Skeletal muscle tissue (tissue), 4 donors: Measurements from ENCODE around the gene PRKCA. TPM values are rescaled to one million over a fixed set of nuclear protein-coding genes. Genes with fewer than 3 reads are reported as not detected.

Experiments used
- H3K27ac ChIP-seq: one replicate; pipeline ENCODE4 v1.7.0; 2013; ENCODE audit warnings: mild to moderate bottlenecking, low read depth, low read length, inconsistent platforms
- H3K27me3 ChIP-seq, 3 donors: one replicate each; pipeline ENCODE4 v1.7.0; 2013; ENCODE audit warnings: low read length in 3 of 3; ENCODE audit not compliant: control insufficient read depth in 3 of 3, insufficient read depth in 3 of 3
- H3K36me3 ChIP-seq, 3 donors: one replicate each; pipeline ENCODE4 v1.7.0; 2013; ENCODE audit warnings: low read length in 3 of 3; ENCODE audit not compliant: control insufficient read depth in 3 of 3, insufficient read depth in 3 of 3
- H3K4me1 ChIP-seq, 3 donors: one replicate each; pipeline ENCODE4 v1.7.0; 2013; ENCODE audit warnings: low read length in 3 of 3, mild to moderate bottlenecking in 3 of 3; ENCODE audit not compliant: control insufficient read depth in 3 of 3, insufficient read depth in 3 of 3
- H3K4me3 ChIP-seq, 3 donors: one replicate each; pipeline ENCODE4 v1.7.0; 2013; ENCODE audit warnings: low read length in 3 of 3
- H3K9ac ChIP-seq, 3 donors: one replicate each; pipeline ENCODE4 v1.7.0; 2013; ENCODE audit warnings: low read length in 3 of 3, mild to moderate bottlenecking in 3 of 3, moderate library complexity in 2 of 3, low read depth in 1 of 3
- H3K9me3 ChIP-seq, 3 donors: one replicate each; pipeline ENCODE4 v1.7.0; 2013; ENCODE audit warnings: low read length in 3 of 3; ENCODE audit not compliant: control insufficient read depth in 3 of 3
- total RNA-seq: library from RNA; depleted of rRNA; stranded (reverse); fragments of >200 nt; gene quantifications from one replicate; pipeline ENCODE4 v1.2.3, GENCODE V29; 2014
- donor health status: Osteomylitis.

PRKCA gene
- total RNA-seq, 1 donor from 2014 or later: 2.1 TPM

- no peaks in the 10 kb centered on the region for H3K27me3 ChIP-seq
- no peaks in the 10 kb centered on the region for H3K9me3 ChIP-seq
- peaks cover 0 to 12% (median 5%) of the 10 kb centered on the region in 3 donors for H3K4me1 ChIP-seq
- H3K9ac ChIP-seq: no peak overlapping the region
- no peak overlapping the region for H3K4me3 ChIP-seq
- H3K36me3 ChIP-seq: no peaks in the 10 kb centered on the region
- H3K27ac ChIP-seq: no peak overlapping the region
Observed at GRCh38 chr17:66405836-66406677, 103.6 kb downstream of the PRKCA start.

- Histone ChIP-seq H3K36me3 (no peaks in the 10 kb centered on the region), H3K9me3 (no peaks in the 10 kb centered on the region), H3K9ac (no peak overlapping the region), H3K4me1 (peaks cover 0 to 12% (median 5%) of the 10 kb centered on the region in 3 donors), H3K27ac (no peak overlapping the region), H3K27me3 (no peaks in the 10 kb centered on the region), H3K4me3 (no peak overlapping the region)
Observed at GRCh38 chr17:66406701-66407644, 104.6 kb downstream of the PRKCA start.

- Histone ChIP-seq H3K36me3 (no peaks in the 10 kb centered on the region), H3K9me3 (no peaks in the 10 kb centered on the region), H3K9ac (no peak overlapping the region), H3K27me3 (no peaks in the 10 kb centered on the region), H3K27ac (no peak overlapping the region), H3K4me1 (peaks cover 0 to 10% (median 5%) of the 10 kb centered on the region in 3 donors), H3K4me3 (no peak overlapping the region)
Observed at GRCh38 chr17:66407864-66408263, 105.5 kb downstream of the PRKCA start.

- H3K9ac ChIP-seq: no peak overlapping the region
- H3K9me3 ChIP-seq: no peaks in the 10 kb centered on the region
- H3K36me3 ChIP-seq: no peaks in the 10 kb centered on the region
- peaks cover 0 to 2% (median 0%) of the 10 kb centered on the region in 3 donors for H3K4me1 ChIP-seq
- no peak overlapping the region for H3K27ac ChIP-seq
- H3K4me3 ChIP-seq: no peak overlapping the region
- no peaks in the 10 kb centered on the region for H3K27me3 ChIP-seq
Observed at GRCh38 chr17:66411520-66411919, 109.1 kb downstream of the PRKCA start.

GRCh38 chr17:66412857-66413558 is 110.6 kb downstream of the PRKCA start:
- Histone ChIP-seq H3K27ac (no peak overlapping the region), H3K9me3 (no peaks in the 10 kb centered on the region), H3K9ac (no peak overlapping the region), H3K4me3 (no peak overlapping the region), H3K27me3 (no peaks in the 10 kb centered on the region), H3K4me1 (peaks cover 0 to 2% (median 0%) of the 10 kb centered on the region in 3 donors), H3K36me3 (no peaks in the 10 kb centered on the region)

GRCh38 chr17:66413559-66414520 is 111.4 kb downstream of the PRKCA start:
- H3K36me3 ChIP-seq: no peaks in the 10 kb centered on the region
- no peak overlapping the region for H3K9ac ChIP-seq
- no peak overlapping the region for H3K27ac ChIP-seq
- H3K9me3 ChIP-seq: no peaks in the 10 kb centered on the region
- peaks cover 0 to 2% (median 0%) of the 10 kb centered on the region in 3 donors for H3K4me1 ChIP-seq
- H3K27me3 ChIP-seq: no peaks in the 10 kb centered on the region
- H3K4me3 ChIP-seq: no peak overlapping the region

GRCh38 chr17:66414561-66415175 is 112.3 kb downstream of the PRKCA start:
- H3K9me3 ChIP-seq: no peaks in the 10 kb centered on the region
- H3K27me3 ChIP-seq: no peaks in the 10 kb centered on the region
- H3K27ac ChIP-seq: no peak overlapping the region

GRCh38 chr17:66415366-66416206 is 113.2 kb downstream of the PRKCA start:
- Histone ChIP-seq H3K36me3 (no peaks in the 10 kb centered on the region), H3K4me1 (peaks cover 0 to 2% (median 0%) of the 10 kb centered on the region in 3 donors), H3K9ac (no peak overlapping the region), H3K4me3 (no peak overlapping the region), H3K9me3 (no peaks in the 10 kb centered on the region), H3K27ac (no peak overlapping the region), H3K27me3 (no peaks in the 10 kb centered on the region)

More at GRCh38 chr17:66414561-66415175, 112.3 kb downstream of the PRKCA start:
- Histone ChIP-seq H3K36me3 (no peaks in the 10 kb centered on the region), H3K4me1 (peaks cover 0 to 2% (median 0%) of the 10 kb centered on the region in 3 donors), H3K4me3 (no peak overlapping the region), H3K9ac (no peak overlapping the region)
